GM12878 (cell line): ENCODE data around the gene TOP2B. TPM values are rescaled to one million over a fixed set of nuclear protein-coding genes. Genes with fewer than 3 reads are reported as not detected.

ENCODE experiments used
- ATAC-seq: fragments of 200-7000 bp; cut with Tn5 transposase; 3 replicates; pipeline ENCODE4 v1.9.1; 2020; ENCODE audit warnings: mild to moderate bottlenecking, moderate library complexity
- BruUV-seq: library from RNA; stranded (reverse); fragments of 400-500 nt; replicated peaks from 2 replicates; lab custom pipeline; 2021; lab: Mats Ljungman, UMichigan
- CTCF ChIA-PET: fragments of 300-600 bp; sonication (Branson Sonifier 250); formaldehyde crosslinking; extraction: SDS; loops from one replicate; lab custom pipeline; 2021; ENCODE audit warnings: inconsistent platforms; lab: Yijun Ruan, JAX
- POLR2A ChIA-PET: fragments of 350-600 bp; formaldehyde crosslinking; extraction: SDS; loops from one replicate; lab custom pipeline; 2021; ENCODE audit warnings: inconsistent platforms; lab: Charles Lee
- RAD21 ChIA-PET: fragments of 300-600 bp; sonication (Branson Sonifier 250); formaldehyde crosslinking; loops from one replicate; lab custom pipeline; 2023; ENCODE audit warnings: antibody characterized with exemption; ENCODE audit not compliant: unreplicated experiment; lab: Charles Lee
- SMC1A ChIA-PET: fragments of 300-600 bp; sonication (Branson Sonifier 250); formaldehyde crosslinking; loops from one replicate; lab custom pipeline; 2023; ENCODE audit not compliant: unreplicated experiment, uncharacterized antibody; lab: Charles Lee
- DNase-seq: peaks from one replicate; pipeline ENCODE4 v3.0.0-alpha.2; 2011; ENCODE audit warnings: low read depth, low spot score
- FAIRE-seq: peaks from 3 replicates; lab custom pipeline; 2011; peaks lifted over from hg19 to GRCh38; lab: Jason Lieb, UNC
- H2AFZ ChIP-seq: 2 replicates; pipeline ENCODE4 v1.6.0; 2011; ENCODE audit warnings: low read depth, low read length, control low read depth; ENCODE audit not compliant: control insufficient read depth
- H3K27ac ChIP-seq: 2 replicates; pipeline ENCODE4 v1.5.1; 2011; ENCODE audit warnings: control low read depth; ENCODE audit not compliant: control insufficient read depth, insufficient read depth
- H3K27me3 ChIP-seq, 2 experiments: replicated peaks in 1 of 2; 2 replicates each; pipeline versions ENCODE4 v1.6.0 to v1.6.1; 2011; ENCODE audit warnings: low read length in 1 of 2; ENCODE audit not compliant: control insufficient read depth in 2 of 2, insufficient read depth in 2 of 2
- H3K36me3 ChIP-seq, 2 experiments: 2 replicates each; pipeline ENCODE4 v1.5.1; 2011; ENCODE audit warnings: low read length in 1 of 2; ENCODE audit not compliant: control insufficient read depth in 2 of 2, insufficient read depth in 2 of 2
- H3K4me1 ChIP-seq: 2 replicates; pipeline ENCODE4 v1.6.1; 2011; ENCODE audit warnings: mild to moderate bottlenecking, low read length, moderate library complexity, mixed read lengths; ENCODE audit not compliant: control insufficient read depth, insufficient read depth
- H3K4me2 ChIP-seq: 2 replicates; pipeline ENCODE4 v1.6.0; 2011; ENCODE audit warnings: control low read depth; ENCODE audit not compliant: control insufficient read depth, insufficient read depth
- H3K4me3 ChIP-seq: fragments of 200-600 bp; sonication (generic); 2 replicates; pipeline ENCODE4 v1.5.1; 2016
- H3K79me2 ChIP-seq: 2 replicates; pipeline ENCODE4 v1.6.0; 2011; ENCODE audit warnings: low read length; ENCODE audit not compliant: control insufficient read depth, insufficient read depth
- H3K9ac ChIP-seq: 2 replicates; pipeline ENCODE4 v1.8.0; 2011; ENCODE audit warnings: low read length, control low read depth, mixed read lengths; ENCODE audit not compliant: control insufficient read depth, insufficient read depth
- H3K9me3 ChIP-seq: replicated peaks from 3 replicates; pipeline ENCODE4 v1.5.1; 2011; ENCODE audit warnings: mild to moderate bottlenecking, low read length; ENCODE audit not compliant: control insufficient read depth, insufficient read depth
- H4K20me1 ChIP-seq: 2 replicates; pipeline ENCODE4 v1.6.0; 2011; ENCODE audit not compliant: control insufficient read depth, insufficient read depth
- BCL11A ChIP-seq: IDR thresholded peaks from 2 replicates; pipeline ENCODE4 v1.6.1; 2011; ENCODE audit warnings: low read depth, low read length
- ESRRA ChIP-seq: IDR thresholded peaks from 2 replicates; pipeline ENCODE4 v1.6.1; 2012; ENCODE audit warnings: mild to moderate bottlenecking, low read length, improper control_type of control experiment
- FOXK2 ChIP-seq: fragments of 450-650 bp; IDR thresholded peaks from 2 replicates; pipeline ENCODE4 v1.6.1; 2017; ENCODE audit warnings: mild to moderate bottlenecking, moderate library complexity
- GABPA ChIP-seq: IDR thresholded peaks from 2 replicates; pipeline ENCODE4 v1.6.1; 2014; ENCODE audit warnings: antibody characterized with exemption, low read depth, mild to moderate bottlenecking, inconsistent platforms
- IKZF2 ChIP-seq, 2 experiments: fragments of 450-650 bp; IDR thresholded peaks; 2 replicates each; pipeline ENCODE4 v1.6.1; 2017; ENCODE audit warnings: mild to moderate bottlenecking in 2 of 2, moderate library complexity in 2 of 2
- IRF5 ChIP-seq: fragments of 450-650 bp; IDR thresholded peaks from 2 replicates; pipeline ENCODE4 v1.6.1; 2017; ENCODE audit warnings: borderline replicate concordance
- MEF2A ChIP-seq: IDR thresholded peaks from 2 replicates; pipeline ENCODE4 v1.6.1; 2011; ENCODE audit warnings: low read depth, mild to moderate bottlenecking, low read length, moderate library complexity; ENCODE audit not compliant: insufficient read depth
- NR2C1 ChIP-seq: fragments of 450-650 bp; IDR thresholded peaks from 2 replicates; pipeline ENCODE4 v1.6.1; 2017; ENCODE audit warnings: antibody characterized with exemption, mild to moderate bottlenecking, moderate library complexity
- PAX5 ChIP-seq: IDR thresholded peaks from 2 replicates; pipeline ENCODE4 v1.6.1; 2011; ENCODE audit warnings: low read depth, low read length, borderline replicate concordance
- POLR2AphosphoS5 ChIP-seq: IDR thresholded peaks from 2 replicates; pipeline ENCODE4 v1.6.1; 2011; ENCODE audit warnings: mild to moderate bottlenecking, low read length, inconsistent platforms
- RCOR1 ChIP-seq: conservative IDR thresholded peaks from 2 replicates; pipeline ENCODE4 v1.6.1; 2012; ENCODE audit warnings: low read depth, low read length, improper control_type of control experiment
- RELA ChIP-seq: fragments of 450-650 bp; IDR thresholded peaks from 2 replicates; pipeline ENCODE4 v1.8.0; 2014; ENCODE audit warnings: borderline replicate concordance; ENCODE audit not compliant: partially characterized antibody
- SPI1 ChIP-seq: IDR thresholded peaks from 2 replicates; pipeline ENCODE4 v1.6.1; 2011; ENCODE audit warnings: low read depth, mild to moderate bottlenecking, low read length, moderate library complexity, borderline replicate concordance; ENCODE audit not compliant: insufficient read depth
- STAT3 ChIP-seq: IDR thresholded peaks from 2 replicates; pipeline ENCODE4 v1.6.1; 2011; ENCODE audit warnings: low read depth, low read length, improper control_type of control experiment
- TARDBP ChIP-seq: IDR thresholded peaks from 2 replicates; pipeline ENCODE4 v1.6.1; 2016; ENCODE audit warnings: borderline replicate concordance
- TCF12 ChIP-seq: IDR thresholded peaks from 2 replicates; pipeline ENCODE4 v1.6.1; 2011; ENCODE audit warnings: low read depth, mild to moderate bottlenecking, low read length
- USF1 ChIP-seq: IDR thresholded peaks from 2 replicates; pipeline ENCODE4 v1.6.1; 2011; ENCODE audit warnings: borderline replicate concordance, low read depth, mild to moderate bottlenecking, moderate library complexity, mixed read lengths, low read length; ENCODE audit not compliant: insufficient read depth; ENCODE audit errors: extremely low read length
- YY1 ChIP-seq: IDR thresholded peaks from 2 replicates; pipeline ENCODE4 v1.6.1; 2011; ENCODE audit warnings: low read depth, mild to moderate bottlenecking, low read length
- ZBTB33 ChIP-seq: fragments of 450-650 bp; IDR thresholded peaks from 2 replicates; pipeline ENCODE4 v1.6.1; 2017; ENCODE audit warnings: mild to moderate bottlenecking
- ZSCAN29 ChIP-seq: fragments of 450-650 bp; IDR thresholded peaks from 2 replicates; pipeline ENCODE4 v1.6.1; 2017; ENCODE audit warnings: mild to moderate bottlenecking, moderate library complexity
- WGBS: methylation state at CpG from one replicate; pipeline ENCODE4 v1.1.6; 2016; ENCODE audit warnings: low lambda C conversion rate; ENCODE audit not compliant: insufficient replicate concordance, insufficient coverage; ENCODE audit errors: missing lambda C conversion rate; 5-methylcytosine and 5-hydroxymethylcytosine counted together
- in situ Hi-C: fragments of 300-500 bp; cut with MboI; formaldehyde crosslinking; loops from 9 replicates; pipeline ENCODE4 v1.14.3; 2018; ENCODE audit warnings: mixed read lengths
- intact Hi-C: fragments of 100-400 bp; cut with micrococcal nuclease; formaldehyde crosslinking; loops from one replicate; pipeline ENCODE4 v1.14.2; 2022; ENCODE audit not compliant: unreplicated experiment
- polyA plus RNA-seq, 11 experiments: library from polyadenylated mRNA; depleted of rRNA in 4 of 11; unstranded in 6 of 11; stranded (reverse) in 5 of 11; fragments of >200 nt; fragmentation: Nextera tagmentation in 4 of 11; fragmentation: Illumina TruSeq in 1 of 11; extraction: Ambion mirVana in 4 of 11; extraction: Trizol in 1 of 11; gene quantifications; 1 replicate in 1 of 11; 2 replicates in 10 of 11; pipeline versions ENCODE4 v1.2.1 to v1.2.3, GENCODE V29; 2011 to 2016; ENCODE audit warnings: inconsistent platforms in 2 of 11, missing spikeins in 2 of 11, low read depth in 1 of 11
- total RNA-seq, 4 experiments: library from RNA; depleted of rRNA in 3 of 4; stranded (reverse); fragments of >200 nt in 3 of 4; fragmentation: Illumina TruSeq in 1 of 4; extraction: Trizol in 1 of 4; gene quantifications; 2 replicates each; pipeline versions ENCODE4 v1.2.1 to v1.2.3, GENCODE V29; 2013 to 2021

Gene TOP2B
- total and polyA plus RNA-seq, 10 of the 15 experiments (the other 5 are each of a cell fraction or from before 2014, with no cell fraction given): 28.6 to 134 (median 83.4) TPM

- no TSS peak for BruUV-seq
- ChIA-PET CTCF (no interaction called here), POLR2A (no interaction called here)
- intact Hi-C loops (no loop called here), in situ Hi-C loops (no loop called here)
- no peak overlapping the region for H3K4me3 ChIP-seq
- no peak overlapping the region for H3K27ac ChIP-seq
- H3K9ac ChIP-seq: no peak overlapping the region
- no peaks in the 10 kb centered on the region for H3K9me3 ChIP-seq
- 52% methylated on average over 3 of the region's 3 CpGs for WGBS
- no peaks in the 10 kb centered on the region for H3K79me2 ChIP-seq
- FAIRE-seq (no peak), ATAC-seq (no peak)
- no peaks in the 10 kb centered on the region for H4K20me1 ChIP-seq
- no peaks in the 10 kb centered on the region for H3K27me3 ChIP-seq
- H3K4me2 ChIP-seq: no peak overlapping the region
- no peak for TF ChIP-seq TCF12
- TF ChIP-seq MEF2A: no peak
- no peak for TF ChIP-seq ZBTB33
- no peak for TF ChIP-seq GABPA
- TF ChIP-seq IRF5: no peak
- no peak for TF ChIP-seq RELA
- TF ChIP-seq IKZF2 (IDR thresholded peaks at IDR 0.05): no peak
- no peak for TF ChIP-seq POLR2AphosphoS5
- no peak for TF ChIP-seq STAT3
- no peak for TF ChIP-seq NR2C1
- no peak for TF ChIP-seq TARDBP
- no peak for TF ChIP-seq RCOR1
- TF ChIP-seq USF1: no peak
- no peak for TF ChIP-seq SPI1
- TF ChIP-seq PAX5: no peak
- TF ChIP-seq BCL11A: no peak
- TF ChIP-seq ZSCAN29: no peak
- no peak for TF ChIP-seq FOXK2
- no peak for TF ChIP-seq ESRRA
- TF ChIP-seq YY1: no peak
- TF ChIP-seq, all 136 proteins: peak for 0
- no peak for DNase-seq
- ChIA-PET RAD21 (no interaction called here), SMC1A (no interaction called here)
- no peaks in the 10 kb centered on the region for H3K4me1 ChIP-seq
- no peaks in the 10 kb centered on the region for H3K36me3 ChIP-seq
- H2AFZ ChIP-seq: no peak overlapping the region
These were observed 28.5 kb upstream of the TOP2B start for GRCh38 chr3:25693238-25693637.
